Dermis lymphatic vessel endothelial cell (primary cell): ENCODE measurements around the gene OR11H7. TPM values are rescaled to one million over a fixed set of nuclear protein-coding genes. Genes with fewer than 3 reads are reported as not detected.

Source experiments
- total RNA-seq: library from RNA; depleted of rRNA; stranded (reverse); fragments of >200 nt; gene quantifications from 2 replicates; pipeline ENCODE4 v1.2.1, GENCODE V29; 2014

OR11H7 gene
- not detected in 2 replicates for total RNA-seq

DNA sequence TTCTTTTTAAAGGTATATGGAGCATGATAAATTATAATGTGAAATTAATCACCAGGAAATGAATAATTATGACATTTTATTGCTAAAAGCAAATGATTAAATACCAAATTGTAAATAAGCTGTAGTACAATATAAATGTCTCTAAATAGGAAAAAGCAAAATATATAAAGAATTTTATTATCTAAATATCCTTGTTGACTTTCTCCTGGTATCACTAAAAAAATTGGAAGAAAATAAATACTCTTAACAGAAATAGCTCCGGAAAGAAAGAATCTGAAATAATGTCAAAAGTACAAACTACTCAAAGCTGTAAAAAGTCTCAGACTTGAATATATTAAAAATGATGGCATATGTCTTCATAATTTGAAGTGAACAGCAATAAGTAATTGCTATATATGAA is at the start of gene OR11H7:
TSS of gene OR11H7 (plus strand) at position 301 of the 400 bp plus-strand sequence.

DNA sequence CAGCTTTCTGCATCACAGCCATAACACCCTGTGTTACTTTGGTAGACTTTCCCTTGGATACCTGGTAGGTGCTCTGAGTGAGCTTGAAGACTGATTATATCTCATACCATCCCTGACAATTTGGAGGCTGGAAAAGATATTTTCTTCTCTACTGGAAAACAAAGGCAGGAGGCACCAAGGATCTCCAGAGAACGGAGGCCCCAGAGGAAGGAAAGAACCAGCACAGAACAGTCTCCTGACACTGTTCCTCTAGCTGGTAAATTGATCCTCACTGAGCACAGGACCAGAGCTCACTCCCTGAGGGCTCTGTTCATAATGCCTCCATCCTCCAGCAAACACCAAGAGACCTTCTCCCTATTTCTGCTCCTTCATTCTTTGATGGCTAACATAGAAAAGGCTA is 38.2 kb upstream of the OR11H7 start, which contains the start of gene OR11G2:
TSS of gene OR11G2 (plus strand) at position 301 of the 400 bp plus-strand sequence. CDS start 6,542 bp downstream, outside the sequence.

GRCh38 chr14:20223410-20223809 is 5.4 kb upstream of the OR11H7 start, which contains the start of gene OR11H6:
OR11H6 (plus strand) TSS chr14:20223710; CDS start chr14:20223710, 0 bp downstream.

Other genes with a start within 250 kb of the OR11H7 start
- not detected in 2 replicates for gene OR4Q2, start 226.8 kb upstream of the OR11H7 start, total RNA-seq
- not detected in 2 replicates for gene OR4K14, start 209.7 kb upstream of the OR11H7 start, total RNA-seq
- not detected in 2 replicates for gene OR4K13, start 192.9 kb upstream of the OR11H7 start, total RNA-seq
- not detected in 2 replicates for gene OR4L1, start 168.9 kb upstream of the OR11H7 start, total RNA-seq
- gene OR4K17, start 118.2 kb upstream of the OR11H7 start, total RNA-seq, result not detected in 2 replicates
- not detected in 2 replicates for gene OR4N5, start 90.2 kb upstream of the OR11H7 start, total RNA-seq
- gene OR11G2, start 38.1 kb upstream of the OR11H7 start, total RNA-seq, result not detected in 2 replicates
- gene OR11H6, start 5.3 kb upstream of the OR11H7 start, total RNA-seq, result not detected in 2 replicates
- not detected in 2 replicates for gene OR11H4, start 10.3 kb downstream of the OR11H7 start, total RNA-seq
- 21.5 and 25.5 TPM in 2 replicates for gene TTC5, start 77.0 kb downstream of the OR11H7 start, total RNA-seq
- gene CCNB1IP1, start 104.3 kb downstream of the OR11H7 start, total RNA-seq, result 37.2 and 63.2 TPM in 2 replicates
- gene PARP2, start 114.7 kb downstream of the OR11H7 start, total RNA-seq, result 3.9 and 4.3 TPM in 2 replicates
- 25.2 and 33.3 TPM in 2 replicates for gene TEP1, start 184.5 kb downstream of the OR11H7 start, total RNA-seq
- 0.09 and 0.11 TPM in 2 replicates for gene KLHL33, start 207.2 kb downstream of the OR11H7 start, total RNA-seq
- gene OSGEP, start 225.8 kb downstream of the OR11H7 start, total RNA-seq, result 50.4 and 53.9 TPM in 2 replicates
- 56.7 and 76.1 TPM in 2 replicates for gene APEX1, start 226.2 kb downstream of the OR11H7 start, total RNA-seq
- gene PIP4P1, start 232.5 kb downstream of the OR11H7 start, total RNA-seq, result 18.3 and 33.3 TPM in 2 replicates
- gene PNP, start 240.4 kb downstream of the OR11H7 start, total RNA-seq, result 161 and 229 TPM in 2 replicates